ENCODE results near the gene TXNRD1. TPM values are rescaled to one million over a fixed set of nuclear protein-coding genes. Genes with fewer than 3 reads are reported as not detected.
"Not testable (repeated sequence)": the region's sequence is repeated elsewhere in the genome, so short reads cannot be mapped to it uniquely, and the experiment has no call there.

The TXNRD1 gene
- total RNA-seq, 4 donors from 2014 or later: 243 to 594 (median 299) TPM

GRCh38 chr12:104168596-104168995, 47.0 kb upstream of the TXNRD1 start:
- H3K9me3 ChIP-seq: no peaks in the 10 kb centered on the region
- H3K27me3 ChIP-seq: no peaks in the 10 kb centered on the region
- WGBS: 91% methylated on average over 5 of the region's 5 CpGs
- peaks cover 0 to 19% (median 7%) of the 10 kb centered on the region in 4 donors for H3K4me1 ChIP-seq
- no peak overlapping the region for H3K4me3 ChIP-seq
- no peak for DNase-seq (ENCODE audit: extremely low spot score)
- no peak for TF ChIP-seq POLR2AphosphoS5 (IDR thresholded peaks at IDR 0.05)
- no peak for TF ChIP-seq CTCF (IDR thresholded peaks at IDR 0.05)
- no peak for TF ChIP-seq EP300 (IDR thresholded peaks at IDR 0.05)
- TF ChIP-seq POLR2A (IDR thresholded peaks at IDR 0.05; ENCODE audit: low read depth): no peak
- H3K36me3 ChIP-seq: no peaks in the 10 kb centered on the region
- no peak overlapping the region for H3K27ac ChIP-seq (replicated peaks in 1 of 4)
- intact Hi-C loops (cut with DNase I): no loop called here

GRCh38 chr12:104171785-104172569, 43.6 kb upstream of the TXNRD1 start:
- Histone ChIP-seq H3K4me1 (peaks cover under 1 to 9% (median 5%) of the 10 kb centered on the region in 4 donors), H3K9me3 (no peaks in the 10 kb centered on the region), H3K27me3 (no peaks in the 10 kb centered on the region), H3K36me3 (no peaks in the 10 kb centered on the region), H3K27ac (replicated peaks in 1 of 4) (no peak overlapping the region), H3K4me3 (no peak overlapping the region)
- 87% methylated on average over 18 of the region's 28 CpGs for WGBS
- TF ChIP-seq CTCF (IDR thresholded peaks at IDR 0.05) (no peak), EP300 (IDR thresholded peaks at IDR 0.05) (no peak), POLR2AphosphoS5 (IDR thresholded peaks at IDR 0.05) (no peak), POLR2A (IDR thresholded peaks at IDR 0.05; ENCODE audit: low read depth) (no peak)
- intact Hi-C loops (cut with DNase I): no loop called here
- no peak for DNase-seq (ENCODE audit: extremely low spot score)

GRCh38 chr12:104172570-104172947, 43.0 kb upstream of the TXNRD1 start:
- no peak overlapping the region for H3K4me3 ChIP-seq
- H3K4me1 ChIP-seq: peaks cover 5 to 14% (median 9%) of the 10 kb centered on the region in 4 donors
- intact Hi-C loops (cut with DNase I): no loop called here
- H3K36me3 ChIP-seq: no peaks in the 10 kb centered on the region
- TF ChIP-seq CTCF (IDR thresholded peaks at IDR 0.05) (no peak), POLR2AphosphoS5 (IDR thresholded peaks at IDR 0.05) (no peak), POLR2A (IDR thresholded peaks at IDR 0.05; ENCODE audit: low read depth) (no peak), EP300 (IDR thresholded peaks at IDR 0.05) (no peak)
- no peaks in the 10 kb centered on the region for H3K9me3 ChIP-seq
- H3K27ac ChIP-seq (replicated peaks in 1 of 4): no peak overlapping the region
- no peaks in the 10 kb centered on the region for H3K27me3 ChIP-seq
- no peak for DNase-seq (ENCODE audit: extremely low spot score)
- 94% methylated on average over 6 of the region's 6 CpGs for WGBS

GRCh38 chr12:104173804-104174203, 41.8 kb upstream of the TXNRD1 start:
- WGBS: 93% methylated on average over 5 of the region's 5 CpGs
- H3K4me3 ChIP-seq; intact Hi-C loops (cut with DNase I); H3K27ac ChIP-seq (replicated peaks in 1 of 4); H3K27me3 ChIP-seq; H3K36me3 ChIP-seq; DNase-seq (ENCODE audit: extremely low spot score); H3K9me3 ChIP-seq: not testable (repeated sequence)
- H3K4me1 ChIP-seq: peaks cover 13 to 27% (median 22%) of the 10 kb centered on the region in 4 donors

- WGBS: 85% methylated on average over 10 of the region's 10 CpGs
- no peak overlapping the region for H3K27ac ChIP-seq (replicated peaks in 1 of 4)
Measured at GRCh38 chr12:104175726-104176247, 39.8 kb upstream of the TXNRD1 start.

More at GRCh38 chr12:104175726-104176247, 39.8 kb upstream of the TXNRD1 start:
- intact Hi-C loops (cut with DNase I): loop anchor here (2.0 kb wide), 1 partner anchor 37 kb away; the partner anchor contains the start of gene NFYB
- TF ChIP-seq POLR2AphosphoS5 (IDR thresholded peaks at IDR 0.05) (no peak), CTCF (IDR thresholded peaks at IDR 0.05) (no peak), EP300 (IDR thresholded peaks at IDR 0.05) (no peak), POLR2A (IDR thresholded peaks at IDR 0.05; ENCODE audit: low read depth) (no peak)
- no peaks in the 10 kb centered on the region for H3K27me3 ChIP-seq
- H3K4me3 ChIP-seq: no peak overlapping the region
- no peak for DNase-seq (ENCODE audit: extremely low spot score)
- H3K36me3 ChIP-seq: no peaks in the 10 kb centered on the region
- no peaks in the 10 kb centered on the region for H3K9me3 ChIP-seq
- H3K4me1 ChIP-seq: peaks cover 16 to 47% (median 41%) of the 10 kb centered on the region in 4 donors

Measured in esophagus muscularis mucosa (tissue), 4 donors.